Uterus (tissue), 4 donors: ENCODE measurements around the gene TIFAB. TPM values are rescaled to one million over a fixed set of nuclear protein-coding genes. Genes with fewer than 3 reads are reported as not detected.

Source experiments
- DNase-seq, 2 donors: peaks; one replicate each; pipeline ENCODE4 v3.0.0-alpha.2; 2019 to 2020
- H3K27ac ChIP-seq, 2 donors: fragments of 200-600 bp; sonication (generic); 1 replicate in 1 of 2; 2 replicates in 1 of 2; pipeline ENCODE4 v1.5.1; 2016 to 2018
- H3K27me3 ChIP-seq, 2 donors: fragments of 200-600 bp; sonication (generic); one replicate each; pipeline ENCODE4 v1.5.1; 2018 to 2019; ENCODE audit warnings: control low read depth in 1 of 2
- H3K36me3 ChIP-seq, 2 donors: fragments of 200-600 bp; sonication (generic); one replicate each; pipeline ENCODE4 v1.5.1; 2019; ENCODE audit warnings: control low read depth in 1 of 2
- H3K4me1 ChIP-seq, 2 donors: fragments of 200-600 bp; sonication (generic); one replicate each; pipeline ENCODE4 v1.5.1; 2018 to 2019; ENCODE audit warnings: control low read depth in 1 of 2
- H3K4me3 ChIP-seq, 2 donors: fragments of 200-600 bp; sonication (generic); 1 replicate in 1 of 2; 2 replicates in 1 of 2; pipeline ENCODE4 v1.5.1; 2018 to 2019; ENCODE audit warnings: mild to moderate bottlenecking in 1 of 2
- H3K9me3 ChIP-seq, 2 donors: fragments of 200-600 bp; sonication (generic); one replicate each; pipeline ENCODE4 v1.5.1; 2019; ENCODE audit warnings: control low read depth in 1 of 2
- POLR2A ChIP-seq, 2 donors: fragments of 450-650 bp; IDR thresholded peaks; one replicate each; pipeline ENCODE4 v1.6.1; 2016; ENCODE audit warnings: antibody characterized with exemption in 2 of 2, mild to moderate bottlenecking in 1 of 2, moderate library complexity in 1 of 2
- intact Hi-C: fragments of 100-400 bp; cut with DNase I; formaldehyde crosslinking; loops from one replicate; pipeline ENCODE4 v1.15.1; 2023; ENCODE audit warnings: low total_unique reads
- total RNA-seq, 4 donors: library from RNA; depleted of rRNA in 3 of 4; stranded (reverse); fragments of >200 nt in 3 of 4; gene quantifications; one replicate each; pipeline versions ENCODE4 v1.1.0 to v1.2.4, GENCODE V29; 2014 to 2023
- TF ChIP-seq, protein P1 (sequence below), 4 experiments: fragments of 200-600 bp in 2 of 4; fragments of 450-650 bp in 2 of 4; sonication (generic) in 2 of 4; IDR thresholded peaks; one replicate each; pipeline ENCODE4 v1.5.1; 2016 to 2019; ENCODE audit warnings: antibody characterized with exemption in 4 of 4, mild to moderate bottlenecking in 2 of 4, moderate library complexity in 1 of 4
- donor health status: DM: yes; HTN: yes; CAD: no.

TIFAB gene
- total RNA-seq, 4 donors from 2014 or later = 0.28 TPM; not detected in 3

GRCh38 chr5:135469911-135470310, 17.8 kb upstream of the TIFAB start:
- DNase-seq = no peak
- no peaks in the 10 kb centered on the region for H3K36me3 ChIP-seq
- TF ChIP-seq, protein P1, sequence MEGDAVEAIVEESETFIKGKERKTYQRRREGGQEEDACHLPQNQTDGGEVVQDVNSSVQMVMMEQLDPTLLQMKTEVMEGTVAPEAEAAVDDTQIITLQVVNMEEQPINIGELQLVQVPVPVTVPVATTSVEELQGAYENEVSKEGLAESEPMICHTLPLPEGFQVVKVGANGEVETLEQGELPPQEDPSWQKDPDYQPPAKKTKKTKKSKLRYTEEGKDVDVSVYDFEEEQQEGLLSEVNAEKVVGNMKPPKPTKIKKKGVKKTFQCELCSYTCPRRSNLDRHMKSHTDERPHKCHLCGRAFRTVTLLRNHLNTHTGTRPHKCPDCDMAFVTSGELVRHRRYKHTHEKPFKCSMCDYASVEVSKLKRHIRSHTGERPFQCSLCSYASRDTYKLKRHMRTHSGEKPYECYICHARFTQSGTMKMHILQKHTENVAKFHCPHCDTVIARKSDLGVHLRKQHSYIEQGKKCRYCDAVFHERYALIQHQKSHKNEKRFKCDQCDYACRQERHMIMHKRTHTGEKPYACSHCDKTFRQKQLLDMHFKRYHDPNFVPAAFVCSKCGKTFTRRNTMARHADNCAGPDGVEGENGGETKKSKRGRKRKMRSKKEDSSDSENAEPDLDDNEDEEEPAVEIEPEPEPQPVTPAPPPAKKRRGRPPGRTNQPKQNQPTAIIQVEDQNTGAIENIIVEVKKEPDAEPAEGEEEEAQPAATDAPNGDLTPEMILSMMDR (IDR thresholded peaks at IDR 0.05) = no peak
- no peak for TF ChIP-seq POLR2A (IDR thresholded peaks at IDR 0.05)
- H3K27me3 ChIP-seq = peaks cover 0 to 3% of the 10 kb centered on the region in 2 donors
- no peaks in the 10 kb centered on the region for H3K9me3 ChIP-seq
- no peaks in the 10 kb centered on the region for H3K4me1 ChIP-seq
- no peak overlapping the region for H3K27ac ChIP-seq
- H3K4me3 ChIP-seq = no peak overlapping the region
- intact Hi-C loops = no loop called here

DNA sequence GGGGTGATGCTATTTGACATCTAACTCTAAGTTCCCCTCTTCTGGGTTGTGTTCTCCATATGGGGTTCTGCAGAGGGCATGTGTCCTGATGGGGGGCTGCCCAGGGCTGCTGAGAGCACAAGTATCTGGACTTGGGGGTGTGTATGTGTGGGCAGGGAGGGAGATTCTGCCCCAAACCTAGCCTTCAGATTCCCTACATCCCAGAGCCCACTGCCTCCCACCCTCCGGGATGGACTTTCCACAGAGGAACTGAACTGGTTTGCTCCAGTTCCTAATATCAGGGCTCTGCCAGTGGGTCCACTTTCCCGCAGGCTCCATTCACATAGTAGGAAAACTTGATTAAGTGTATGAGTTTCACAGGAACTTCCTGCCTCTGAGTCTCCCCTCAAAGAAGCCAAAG, 16.4 kb upstream of the TIFAB start:
- Histone ChIP-seq H3K4me1 (no peaks in the 10 kb centered on the region), H3K9me3 (no peaks in the 10 kb centered on the region), H3K4me3 (no peak overlapping the region), H3K27ac (no peak overlapping the region), H3K27me3 (peaks cover 0 to 3% of the 10 kb centered on the region in 2 donors), H3K36me3 (no peaks in the 10 kb centered on the region)
- DNase-seq = no peak
- intact Hi-C loops = no loop called here
- no peak for TF ChIP-seq POLR2A (IDR thresholded peaks at IDR 0.05)
- TF ChIP-seq, protein P1 (IDR thresholded peaks at IDR 0.05) = no peak

- no peak overlapping the region for H3K27ac ChIP-seq
- no peaks in the 10 kb centered on the region for H3K9me3 ChIP-seq
- intact Hi-C loops = no loop called here
- H3K36me3 ChIP-seq = no peaks in the 10 kb centered on the region
- TF ChIP-seq, protein P1 (IDR thresholded peaks at IDR 0.05) = no peak
- TF ChIP-seq POLR2A (IDR thresholded peaks at IDR 0.05) = no peak
- H3K4me3 ChIP-seq = no peak overlapping the region
- H3K4me1 ChIP-seq = no peaks in the 10 kb centered on the region
- peaks cover 0 to 3% of the 10 kb centered on the region in 2 donors for H3K27me3 ChIP-seq
- DNase-seq = no peak
Measured at GRCh38 chr5:135467871-135468485, 15.8 kb upstream of the TIFAB start.

GRCh38 chr5:135467051-135467625, 15.0 kb upstream of the TIFAB start:
- no peak overlapping the region for H3K4me3 ChIP-seq
- no peak for DNase-seq
- H3K27me3 ChIP-seq = peaks cover 0 to 3% of the 10 kb centered on the region in 2 donors
- no peaks in the 10 kb centered on the region for H3K36me3 ChIP-seq
- TF ChIP-seq, protein P1 (IDR thresholded peaks at IDR 0.05) = no peak
- no peak for TF ChIP-seq POLR2A (IDR thresholded peaks at IDR 0.05)
- H3K27ac ChIP-seq = no peak overlapping the region
- intact Hi-C loops = no loop called here
- no peaks in the 10 kb centered on the region for H3K4me1 ChIP-seq
- no peaks in the 10 kb centered on the region for H3K9me3 ChIP-seq

GRCh38 chr5:135466178-135467050, 14.3 kb upstream of the TIFAB start:
- peaks cover 0 to 3% of the 10 kb centered on the region in 2 donors for H3K27me3 ChIP-seq

More at GRCh38 chr5:135466178-135467050, 14.3 kb upstream of the TIFAB start:
- Histone ChIP-seq H3K9me3 (no peaks in the 10 kb centered on the region), H3K27ac (no peak overlapping the region), H3K4me3 (no peak overlapping the region), H3K36me3 (no peaks in the 10 kb centered on the region), H3K4me1 (no peaks in the 10 kb centered on the region)
- intact Hi-C loops = no loop called here
- TF ChIP-seq, protein P1 (IDR thresholded peaks at IDR 0.05) = peak; percentile 71 to 78 (median 75)
- TF ChIP-seq POLR2A (IDR thresholded peaks at IDR 0.05) = no peak
- DNase-seq = peak; percentile 44 to 71
